ENCODE measurements around the gene ZGPAT.

Gene ZGPAT

GRCh38 chr20:63759377-63759901 is 51.6 kb downstream of the ZGPAT start:
- DNase-seq (ENCODE audit: low read depth in 2 of 2), result peak in 1 of 2 donors; percentile 37
- H3K4me3 ChIP-seq (replicated peaks in 1 of 2; ENCODE audit: low read depth in 2 of 2, low read length in 2 of 2), result no peak overlapping the region
- TF ChIP-seq CTCF (IDR thresholded peaks at IDR 0.05; ENCODE audit: low read depth, low read length), result no peak

- no peak for TF ChIP-seq CTCF (IDR thresholded peaks at IDR 0.05; ENCODE audit: low read depth, low read length)
- no peak overlapping the region for H3K4me3 ChIP-seq (replicated peaks in 1 of 2; ENCODE audit: low read depth in 2 of 2, low read length in 2 of 2)
- no peak for DNase-seq (ENCODE audit: low read depth in 2 of 2)
Observed at GRCh38 chr20:63765082-63765873, 57.4 kb downstream of the ZGPAT start.

- TF ChIP-seq CTCF (IDR thresholded peaks at IDR 0.05; ENCODE audit: low read depth, low read length), result no peak
- no peak overlapping the region for H3K4me3 ChIP-seq (replicated peaks in 1 of 2; ENCODE audit: low read depth in 2 of 2, low read length in 2 of 2)
- DNase-seq (ENCODE audit: low read depth in 2 of 2), result no peak
Observed at GRCh38 chr20:63765902-63766301, 58.1 kb downstream of the ZGPAT start.

GRCh38 chr20:63766695-63767426 is 59.0 kb downstream of the ZGPAT start:
- DNase-seq (ENCODE audit: low read depth in 2 of 2), result no peak
- no peak for TF ChIP-seq CTCF (IDR thresholded peaks at IDR 0.05; ENCODE audit: low read depth, low read length)
- no peak overlapping the region for H3K4me3 ChIP-seq (replicated peaks in 1 of 2; ENCODE audit: low read depth in 2 of 2, low read length in 2 of 2)

GRCh38 chr20:63767456-63767855 is 59.6 kb downstream of the ZGPAT start:
- no peak for DNase-seq (ENCODE audit: low read depth in 2 of 2)

GRCh38 chr20:63767886-63768285 is 60.0 kb downstream of the ZGPAT start:
- no peak overlapping the region for H3K4me3 ChIP-seq (replicated peaks in 1 of 2; ENCODE audit: low read depth in 2 of 2, low read length in 2 of 2)
- no peak for DNase-seq (ENCODE audit: low read depth in 2 of 2)
- TF ChIP-seq CTCF (IDR thresholded peaks at IDR 0.05; ENCODE audit: low read depth, low read length), result no peak

More at GRCh38 chr20:63767456-63767855, 59.6 kb downstream of the ZGPAT start:
- TF ChIP-seq CTCF (IDR thresholded peaks at IDR 0.05; ENCODE audit: low read depth, low read length), result no peak
- H3K4me3 ChIP-seq (replicated peaks in 1 of 2; ENCODE audit: low read depth in 2 of 2, low read length in 2 of 2), result no peak overlapping the region
